GM03348 (cell line): Measurements from ENCODE around the gene ADISSP.
"Not testable (repeated sequence)": the region's sequence is repeated elsewhere in the genome, so short reads cannot be mapped to it uniquely, and the experiment has no call there.

ENCODE experiments used
- DNase-seq: peaks from one replicate; pipeline ENCODE4 v3.0.0; 2012; ENCODE audit warnings: low spot score

The ADISSP gene

DNA sequence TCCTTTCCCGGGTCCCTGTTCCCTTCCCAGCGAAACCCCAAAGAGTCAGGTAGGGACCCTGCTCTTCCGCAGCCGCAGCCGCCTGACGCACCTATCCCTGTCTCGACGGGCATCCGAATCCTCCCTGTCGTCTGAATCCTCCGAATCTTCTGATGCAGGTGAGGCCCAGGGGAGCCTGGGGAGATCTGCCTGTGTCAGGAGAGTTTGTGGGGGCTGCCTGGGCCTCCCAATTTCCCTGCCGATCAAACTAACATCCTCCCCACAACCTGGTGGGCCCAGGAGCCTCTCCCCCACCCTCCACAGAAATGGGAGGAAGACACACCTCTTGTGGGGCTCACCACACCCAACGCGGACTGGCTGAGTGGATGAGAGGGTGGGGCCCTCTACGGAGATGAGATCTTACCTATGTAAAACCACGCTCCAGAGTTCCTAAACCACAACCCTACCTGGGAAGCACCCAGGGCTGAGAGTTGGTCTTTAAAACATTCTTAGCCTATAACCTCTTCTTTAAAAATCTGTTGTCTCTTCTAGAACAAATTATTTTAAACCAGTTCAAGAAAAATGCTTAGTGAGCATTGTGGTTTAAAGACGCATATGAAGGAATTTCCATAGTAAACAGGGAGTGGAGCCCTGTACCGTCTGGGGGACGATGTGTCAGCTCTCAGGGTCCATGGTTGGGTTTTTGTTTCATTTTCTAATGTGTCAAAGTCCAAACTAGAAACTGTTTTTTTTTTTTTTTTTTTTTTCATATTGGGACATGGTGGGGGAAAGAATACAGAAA, 30.2 kb upstream of the ADISSP start:
- DNase-seq = no peak

DNA sequence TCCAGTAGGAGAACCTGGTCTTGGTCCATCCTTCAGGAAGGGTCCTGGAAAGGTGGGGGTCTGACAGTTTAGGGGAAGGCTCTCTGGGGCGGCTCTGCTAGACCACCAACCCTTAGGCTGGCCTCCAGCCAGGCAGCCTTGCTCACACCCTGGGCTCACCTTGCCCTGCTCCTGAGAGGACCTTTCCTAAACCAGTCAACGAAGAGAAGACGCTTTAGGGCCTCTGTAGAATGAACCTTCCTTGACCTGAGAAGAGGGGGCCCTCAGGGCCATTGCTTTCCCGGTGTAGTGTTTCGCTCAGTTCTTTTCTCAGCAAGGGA, 29.6 kb upstream of the ADISSP start:
- no peak for DNase-seq

DNA sequence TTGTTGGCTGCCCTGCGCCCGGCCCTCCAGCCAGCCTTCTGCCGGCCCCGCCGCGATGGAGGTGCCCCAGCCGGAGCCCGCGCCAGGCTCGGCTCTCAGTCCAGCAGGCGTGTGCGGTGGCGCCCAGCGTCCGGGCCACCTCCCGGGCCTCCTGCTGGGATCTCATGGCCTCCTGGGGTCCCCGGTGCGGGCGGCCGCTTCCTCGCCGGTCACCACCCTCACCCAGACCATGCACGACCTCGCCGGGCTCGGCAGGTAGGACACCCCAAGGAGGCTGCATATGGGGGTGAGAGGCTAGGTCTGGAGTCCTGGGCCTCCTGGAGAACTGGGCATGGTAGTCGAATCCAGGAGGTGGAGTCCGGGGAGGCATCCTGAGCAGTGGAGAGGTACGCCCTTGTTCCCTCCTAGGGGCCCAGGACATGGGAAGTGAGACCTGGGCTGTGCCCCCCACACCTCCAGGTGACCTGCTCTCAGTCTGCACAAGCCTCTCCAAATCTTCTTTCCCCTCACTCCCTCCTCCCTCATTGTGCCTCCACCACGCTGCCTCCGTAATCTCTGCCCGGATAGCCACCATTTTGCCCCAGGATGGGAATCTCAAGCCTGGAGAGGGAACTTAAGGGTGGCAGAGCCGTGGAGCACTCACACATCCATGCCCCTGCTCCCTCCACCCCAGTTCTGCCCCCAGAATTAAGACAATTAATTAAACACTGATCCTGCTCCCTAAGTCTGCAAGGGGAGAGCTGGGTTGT, 29.1 kb upstream of the ADISSP start:
- DNase-seq = no peak

DNA sequence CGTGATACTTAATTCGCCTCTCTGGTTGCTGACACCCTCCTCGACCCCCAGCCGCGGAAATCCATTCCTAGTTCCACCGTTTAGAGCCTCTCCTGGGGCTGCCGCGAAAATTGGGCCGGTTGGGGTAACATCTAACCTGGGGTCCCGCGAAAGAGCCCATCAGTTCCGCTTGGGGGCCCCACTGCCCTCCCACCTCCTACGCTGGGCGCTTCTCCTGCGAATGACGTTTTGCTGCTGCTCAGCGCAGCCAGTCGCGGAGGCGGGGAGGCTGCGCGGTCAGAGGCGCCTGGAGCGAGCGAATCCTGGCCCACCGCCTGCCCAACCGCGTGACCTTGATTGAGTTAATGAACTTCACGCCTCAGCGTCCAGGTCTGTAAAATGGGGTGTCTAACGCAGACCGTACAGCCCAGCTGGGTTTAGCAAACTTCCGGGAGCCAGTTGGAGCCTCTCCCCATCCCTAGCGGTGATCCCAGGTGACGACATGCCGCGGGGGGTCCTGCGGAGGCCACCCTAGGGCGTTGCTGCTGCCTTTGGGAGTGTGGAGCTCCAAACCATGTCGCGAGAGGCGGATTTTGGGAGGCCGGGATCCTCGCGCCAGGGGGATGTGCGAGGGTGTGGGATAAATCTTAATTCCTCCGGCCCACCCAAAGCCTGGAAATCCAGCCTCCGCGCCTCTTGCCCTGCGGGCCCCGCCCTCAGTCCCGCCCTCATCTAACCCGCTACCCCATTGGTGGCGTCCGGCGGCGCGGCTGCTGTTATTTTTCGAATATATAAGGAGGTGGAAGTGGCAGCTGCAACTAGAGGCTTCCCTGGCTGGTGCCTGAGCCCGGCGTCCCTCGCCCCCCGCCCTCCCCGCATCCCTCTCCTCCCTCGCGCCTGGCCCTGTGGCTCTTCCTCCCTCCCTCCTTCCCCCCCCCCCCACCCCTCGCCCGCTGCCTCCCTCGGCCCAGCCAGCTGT, 28.2 kb upstream of the ADISSP start, which contains the start of gene CDC25B:
Gene CDC25B (plus strand): TSS at position 800 of the 958 bp plus-strand sequence. CDS start 222 bp downstream, outside the sequence.
- peak; percentile 95 for DNase-seq

DNA sequence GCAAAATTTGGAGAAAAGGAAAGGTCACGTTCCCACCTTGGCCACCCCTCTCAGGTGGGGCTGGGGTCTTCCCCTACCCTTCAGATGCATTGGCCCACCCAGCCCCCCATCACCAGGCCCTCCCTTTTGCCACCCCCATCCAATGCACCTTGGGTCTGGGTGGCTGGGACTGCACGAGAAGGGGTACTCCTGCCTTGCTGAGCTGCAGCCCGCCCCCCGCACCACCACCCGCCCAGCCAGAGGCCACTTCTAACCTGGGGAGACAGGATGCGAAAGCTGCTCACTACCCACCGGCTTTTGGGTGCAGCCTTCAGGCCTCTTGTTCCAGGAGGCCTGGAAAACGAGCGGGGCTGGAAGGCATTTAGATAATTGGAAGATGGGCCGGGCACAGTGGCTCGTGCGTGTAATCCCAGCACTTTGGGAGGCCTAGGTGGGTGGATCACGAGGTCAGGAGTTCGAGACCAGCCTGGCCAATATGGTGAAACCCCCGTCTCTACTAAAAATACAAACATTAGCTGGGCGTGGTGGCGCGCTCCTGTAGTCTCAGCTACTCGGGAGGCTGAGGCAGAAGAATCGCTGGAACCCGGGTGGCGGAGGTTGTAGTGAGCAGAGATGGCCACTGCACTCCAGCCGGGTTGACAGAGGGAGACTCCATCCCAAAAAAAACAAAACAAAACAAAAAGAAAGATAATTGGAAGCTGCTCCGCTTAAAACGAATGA, 27.3 kb upstream of the ADISSP start:
- DNase-seq = no peak

DNA sequence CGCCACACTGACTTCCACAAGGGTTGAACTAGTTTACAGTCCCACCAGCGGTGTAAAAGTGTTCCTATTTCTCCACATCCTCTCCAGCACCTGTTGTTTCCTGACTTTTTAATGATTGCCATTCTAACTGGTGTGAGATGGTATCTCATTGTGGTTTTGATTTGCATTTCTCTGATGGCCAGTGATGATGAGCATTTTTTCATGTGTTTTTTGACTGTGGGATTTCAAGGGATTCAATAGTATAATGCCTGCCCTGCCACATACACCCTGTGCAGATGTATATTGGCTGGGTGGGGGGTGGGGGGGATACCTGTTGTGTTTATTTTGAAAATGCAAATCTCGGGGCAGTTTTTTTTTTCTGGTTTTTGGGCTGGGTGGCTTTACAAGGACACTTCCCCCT, 26.6 kb upstream of the ADISSP start:
- not testable (repeated sequence) for DNase-seq

DNA sequence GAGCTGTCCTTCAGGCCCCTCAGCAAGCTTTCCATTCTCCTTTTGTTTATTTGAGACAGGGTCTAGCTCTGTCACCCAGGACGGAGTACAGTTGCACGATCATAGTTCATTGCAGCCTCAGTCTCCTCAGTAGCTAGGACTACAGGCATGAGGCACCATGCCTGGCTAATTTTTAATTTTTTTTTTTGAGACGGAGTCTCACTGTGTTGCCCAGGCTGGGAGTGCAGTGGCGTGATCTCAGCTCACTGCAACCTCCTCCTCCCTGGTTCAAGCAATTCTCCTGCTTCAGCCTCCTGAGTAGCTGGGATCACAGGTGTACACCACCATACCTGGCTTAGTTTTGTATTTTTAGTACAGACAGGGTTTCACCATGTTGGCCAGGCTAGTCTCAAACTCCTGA, 21.6 kb upstream of the ADISSP start:
- not testable (repeated sequence) for DNase-seq

DNA sequence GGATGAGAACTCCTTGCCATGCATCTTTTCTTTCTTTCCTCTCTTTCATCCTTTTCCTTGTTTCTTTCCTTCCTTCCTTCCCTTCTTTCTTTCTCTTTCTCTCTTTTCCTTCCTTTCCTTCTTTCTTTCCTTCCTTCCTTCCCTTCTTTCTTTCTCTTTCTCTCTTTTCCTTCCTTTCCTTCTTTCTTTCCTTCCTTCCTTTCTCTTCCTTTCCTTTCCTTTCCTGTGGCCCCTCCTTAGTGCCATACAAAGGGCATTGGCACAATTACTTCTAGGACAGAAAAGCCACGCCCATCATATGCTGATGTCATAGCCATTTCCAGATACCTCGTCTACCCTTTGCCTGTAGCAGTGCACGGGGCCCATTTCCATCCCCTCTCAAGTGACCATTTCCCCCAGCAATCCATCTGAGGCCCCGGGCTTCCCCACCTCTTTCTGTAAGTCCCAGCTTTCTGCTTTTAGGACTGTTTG, 21.2 kb upstream of the ADISSP start:
- no peak for DNase-seq

DNA sequence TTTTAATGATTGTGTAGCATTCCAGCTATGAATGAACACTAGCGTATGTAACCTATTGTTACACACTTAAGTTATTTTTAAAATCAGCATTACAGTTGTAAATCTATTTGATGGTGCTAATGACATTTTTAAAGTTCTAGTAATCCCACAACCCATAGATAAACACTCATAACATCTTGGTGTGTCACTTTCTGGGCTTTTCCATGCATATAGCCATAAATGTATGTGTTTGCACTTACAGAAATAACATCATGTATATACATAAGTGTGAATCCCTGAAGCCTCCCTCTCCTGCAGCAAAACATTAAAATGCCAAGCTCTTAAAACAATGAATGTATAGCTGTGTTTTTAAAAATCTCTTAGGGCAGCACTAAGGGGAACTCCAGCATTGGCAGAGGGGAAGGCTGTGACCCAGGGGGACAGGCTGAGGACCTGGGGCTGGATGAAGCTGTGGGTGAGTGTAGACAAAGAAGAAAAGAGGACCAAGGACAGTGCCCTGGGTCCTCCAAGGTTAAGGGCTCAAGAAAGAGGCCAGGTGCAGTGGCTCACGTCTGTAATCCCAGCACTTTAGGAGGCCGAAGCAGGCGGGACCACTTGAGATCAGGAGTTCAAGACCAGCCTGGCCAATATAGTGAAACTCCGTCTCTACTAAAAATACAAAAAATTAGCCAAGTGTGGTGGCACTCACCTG, 19.9 kb upstream of the ADISSP start:
- no peak for DNase-seq

DNA sequence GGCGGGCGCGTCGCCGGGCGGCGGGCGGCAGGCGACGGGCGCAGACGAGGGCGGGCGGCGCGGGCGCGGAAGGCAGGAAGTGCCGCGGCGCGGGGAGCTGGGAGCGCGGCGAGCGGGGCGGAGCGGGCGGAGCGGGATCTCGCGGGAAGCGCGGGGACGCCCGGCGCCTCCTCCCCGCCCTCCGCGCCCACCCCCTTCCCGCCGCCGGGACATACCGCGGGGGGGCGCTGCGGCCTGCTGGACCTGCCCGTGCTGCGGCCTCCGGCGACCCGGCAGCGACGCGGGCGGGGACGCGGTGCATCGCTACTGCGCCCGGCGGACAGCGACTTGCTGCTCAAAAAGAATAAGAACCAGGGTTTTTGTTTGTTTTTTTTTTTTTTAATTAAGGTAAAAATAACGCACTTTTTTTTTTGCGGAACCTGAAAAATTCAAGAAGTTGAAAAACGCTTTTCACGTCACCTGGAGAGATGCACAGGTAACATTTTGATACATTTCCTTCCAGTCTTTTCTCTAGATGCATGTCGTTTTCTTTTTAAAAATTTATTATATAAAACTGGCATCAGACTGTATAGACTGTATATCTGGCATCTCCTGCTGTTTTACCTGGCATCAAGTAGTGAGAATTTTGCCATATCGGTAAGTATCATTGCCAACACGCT, 19.2 kb upstream of the ADISSP start, which contains the start of gene CENPB:
Gene CENPB (minus strand): TSS at position 76 of the 659 bp plus-strand sequence. CDS start 257 bp downstream, outside the sequence.
- peak; percentile 97 for DNase-seq

DNA sequence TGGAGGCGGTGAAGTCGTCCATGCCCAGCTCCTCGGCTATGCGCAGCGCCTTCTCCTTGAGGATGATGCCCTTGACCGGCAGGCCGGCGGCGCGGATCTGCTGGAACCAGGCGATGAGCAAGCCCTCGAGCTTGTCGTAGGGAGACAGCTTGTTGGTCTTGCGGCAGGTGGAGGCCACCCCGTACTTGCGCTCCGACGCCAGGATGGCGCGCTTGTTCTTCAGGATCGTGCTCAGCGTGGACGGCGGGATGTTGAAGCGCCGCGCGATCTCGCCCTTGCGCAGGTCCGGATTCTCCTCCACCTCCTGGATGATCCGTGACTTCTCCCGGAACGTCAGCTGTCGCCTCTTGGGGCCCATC, 18.6 kb upstream of the ADISSP start:
- DNase-seq = peak; percentile 50

DNA sequence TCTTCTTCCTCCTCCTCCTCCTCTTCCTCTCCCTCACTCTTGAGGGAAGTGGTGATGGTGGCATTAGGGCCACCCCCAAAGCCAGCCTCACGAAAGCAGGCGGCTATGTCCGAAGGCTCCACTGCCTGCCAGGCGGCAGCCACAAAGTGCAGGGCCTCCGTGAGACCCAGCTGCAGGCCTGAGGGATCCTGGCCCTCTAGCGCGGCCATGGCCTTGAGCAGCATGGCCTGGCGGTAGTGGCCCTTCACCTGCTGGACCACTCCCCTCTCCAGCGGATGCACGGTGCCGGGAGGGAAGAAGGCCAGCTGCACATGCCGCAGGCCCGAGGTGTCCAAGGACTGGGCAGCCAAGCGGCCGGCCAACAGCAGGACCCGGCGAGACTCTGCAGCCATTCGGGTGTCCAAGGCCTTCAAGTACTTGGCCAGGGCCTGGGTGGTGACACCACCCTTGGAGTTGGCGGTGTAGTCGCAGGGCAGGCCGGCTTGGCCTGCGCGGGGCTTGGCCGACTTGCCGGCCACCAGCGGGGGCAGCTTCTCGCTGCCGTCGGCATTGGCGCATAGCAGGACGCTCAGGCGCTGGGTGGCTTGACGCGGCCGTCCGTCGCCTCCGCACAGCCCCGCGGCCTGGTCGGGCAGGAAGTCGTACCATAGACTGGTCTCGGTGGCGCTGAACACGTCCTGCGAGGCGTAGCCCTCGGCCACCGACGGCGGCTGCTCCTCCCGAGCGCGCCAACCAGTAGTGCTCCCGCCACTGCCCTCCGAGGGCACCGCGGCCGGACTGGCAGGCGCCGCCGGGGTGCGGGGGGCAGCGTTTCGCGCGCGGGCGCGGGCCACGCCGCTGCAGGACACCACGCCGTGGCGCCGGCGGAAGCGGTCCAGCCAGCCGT, 17.9 kb upstream of the ADISSP start:
- peak; percentile 35 for DNase-seq

DNA sequence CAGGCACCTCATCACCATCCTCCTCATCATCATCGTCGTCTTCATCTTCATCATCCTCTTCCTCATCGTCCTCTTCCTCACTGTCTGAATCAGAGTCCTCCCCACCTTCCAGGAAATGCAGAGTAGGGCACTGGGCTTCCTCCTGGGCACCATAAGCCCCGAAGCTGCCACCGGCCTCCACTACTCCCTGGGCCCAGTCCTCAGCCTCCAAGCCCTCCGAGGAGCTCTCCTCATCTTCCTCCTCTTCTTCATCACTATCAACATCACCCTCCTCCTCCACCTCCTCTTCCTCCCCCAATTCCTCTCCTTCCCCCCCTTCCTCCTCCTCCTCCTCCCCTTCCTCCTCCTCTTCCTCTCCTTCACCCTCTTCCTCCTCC, 17.3 kb upstream of the ADISSP start:
- DNase-seq = no peak

DNA sequence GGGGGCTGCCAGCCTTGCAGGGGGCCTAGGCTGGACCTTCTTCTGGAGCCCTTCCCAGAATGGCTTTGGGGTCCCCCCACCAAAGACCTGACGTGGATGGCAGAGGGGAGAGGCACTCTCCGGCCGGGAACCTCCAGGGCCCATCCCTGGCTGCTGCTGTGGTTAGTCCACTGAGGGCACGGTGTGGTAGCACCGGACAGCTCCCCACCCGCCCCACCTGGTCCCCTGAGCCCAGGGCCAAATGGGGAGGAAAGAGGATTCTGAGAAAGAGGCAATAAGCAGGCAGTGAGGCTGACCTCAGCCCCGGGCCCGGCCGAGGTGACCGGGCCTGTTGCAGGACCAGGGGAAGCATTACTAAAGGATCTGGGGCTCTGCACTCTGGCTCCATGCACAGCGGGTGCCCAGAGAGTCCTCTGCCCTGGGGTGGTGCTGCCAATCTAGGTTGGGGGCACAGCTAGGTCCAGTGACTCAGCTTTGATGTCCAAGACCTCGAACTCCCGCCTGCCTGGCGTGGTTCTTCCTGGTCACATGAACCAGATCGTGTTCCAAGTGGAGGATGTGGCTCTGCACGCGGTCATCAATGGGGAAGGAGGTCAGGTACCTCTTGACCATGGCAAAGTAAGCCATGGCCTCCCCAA, 16.8 kb upstream of the ADISSP start:
- no peak for DNase-seq

DNA sequence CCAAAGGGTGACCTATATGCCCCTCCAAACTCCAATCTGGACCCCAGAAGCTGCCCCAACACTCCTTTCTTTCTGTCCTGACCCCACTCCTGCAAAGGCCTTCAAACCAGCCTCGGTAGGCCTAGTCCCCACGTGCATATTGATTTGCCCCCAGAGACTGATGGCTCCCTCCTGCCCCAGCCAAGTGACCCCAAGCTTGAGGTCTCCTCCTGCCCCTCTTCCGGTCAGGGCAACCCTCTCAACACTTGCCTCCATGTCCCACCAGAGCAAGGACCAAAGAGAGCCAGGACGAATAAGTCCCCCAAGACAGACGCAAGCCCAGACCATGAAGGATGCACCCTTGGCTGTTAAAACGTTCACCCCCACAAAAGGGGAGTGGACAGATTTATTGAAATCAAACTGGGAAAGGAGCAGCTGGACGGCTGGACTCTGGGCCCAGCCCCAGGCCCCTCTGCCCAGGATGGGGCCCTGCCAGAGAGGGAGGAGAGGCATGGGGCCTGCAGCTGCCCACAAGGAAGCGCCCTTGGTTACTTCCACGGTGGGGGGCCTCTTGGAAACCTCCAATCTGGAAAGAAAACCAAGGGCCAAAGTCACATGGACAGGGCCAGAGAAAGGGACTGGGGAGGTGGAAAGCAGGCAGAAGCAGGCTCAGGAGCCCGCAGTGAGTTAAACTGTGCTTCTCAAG, 16.1 kb upstream of the ADISSP start:
- no peak for DNase-seq

DNA sequence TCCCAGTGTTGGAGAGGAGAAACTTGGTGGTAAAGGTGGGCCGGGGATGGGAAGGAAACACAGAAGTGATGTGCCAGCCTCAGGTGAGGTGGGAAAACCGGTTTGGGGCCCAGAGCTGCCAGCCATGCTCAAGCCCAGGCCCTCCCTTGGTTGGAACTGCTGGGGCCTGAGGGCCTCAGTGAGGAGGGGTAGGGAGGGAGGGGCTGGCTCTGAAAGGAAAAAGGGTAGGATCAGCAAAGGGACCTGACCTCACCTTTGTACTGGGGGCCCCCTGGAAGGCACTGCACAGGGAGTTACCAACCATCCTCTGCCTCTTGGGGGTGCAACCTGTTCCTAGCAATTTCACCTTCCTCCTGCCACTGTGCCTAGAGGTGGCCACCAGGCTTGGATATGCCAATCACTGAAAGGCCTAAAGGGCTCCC, 15.5 kb upstream of the ADISSP start:
- no peak for DNase-seq

DNA sequence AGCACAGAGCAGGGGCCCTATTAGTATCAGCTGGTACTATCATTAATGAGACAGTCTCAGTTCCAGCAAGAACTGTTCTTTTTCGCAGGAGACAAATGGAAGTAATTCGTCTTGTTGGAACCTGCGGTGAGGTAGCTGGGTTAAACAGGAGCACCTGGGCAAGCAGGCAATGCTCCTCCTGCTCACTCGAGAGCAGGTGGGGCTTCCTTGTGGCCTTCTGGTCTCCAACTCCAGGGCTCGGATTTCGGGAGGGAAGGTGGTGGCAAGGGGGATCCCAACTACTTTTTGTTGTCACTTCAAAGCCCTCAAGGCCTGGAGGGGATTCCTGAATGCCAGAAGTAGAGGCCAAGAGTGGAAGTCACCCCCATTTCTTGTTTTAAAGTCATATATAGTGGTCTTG, 15.0 kb upstream of the ADISSP start:
- DNase-seq = no peak
